ENCODE data around the gene PATE2. TPM values are rescaled to one million over a fixed set of nuclear protein-coding genes. Genes with fewer than 3 reads are reported as not detected.

Gene PATE2
- total and polyA plus RNA-seq, 2 of the 13 experiments (the other 11 are each of a cell fraction or from before 2014, with no cell fraction given): not detected

GRCh38 chr11:125766251-125766650, 12.4 kb downstream of the PATE2 start:
- Histone ChIP-seq H3K36me3 (replicated peaks in 1 of 2; ENCODE audit: control insufficient read depth in 1 of 2, insufficient read depth in 2 of 2, low read length in 2 of 2) (no peaks in the 10 kb centered on the region), H3K9ac (ENCODE audit: insufficient read depth, low read depth, low read length) (no peak overlapping the region), H3K4me3 (replicated peaks in 1 of 3; ENCODE audit: insufficient read depth in 1 of 3, low read depth in 2 of 3, low read length in 3 of 3) (no peak overlapping the region), H3K9me3 (ENCODE audit: low read length) (no peaks in the 10 kb centered on the region), H3K27ac (ENCODE audit: extremely low read length, insufficient read depth, low read length) (no peak overlapping the region), H2AFZ (ENCODE audit: low read length) (no peak overlapping the region), H3K79me2 (ENCODE audit: insufficient read depth, low read length) (no peaks in the 10 kb centered on the region), H3K4me2 (ENCODE audit: low read depth, low read length) (no peak overlapping the region), H3K27me3 (ENCODE audit: control insufficient read depth in 1 of 2, insufficient read depth in 2 of 2, low read length in 2 of 2) (peaks cover 0 to 41% of the 10 kb centered on the region in 2 experiments; a peak in 3 of 5 replicates), H3K4me1 (ENCODE audit: insufficient read depth, low read length) (no peaks in the 10 kb centered on the region), H4K20me1 (ENCODE audit: insufficient read depth, low read length) (no peaks in the 10 kb centered on the region)
- ChIA-PET CTCF (ENCODE audit: low intra/inter-chr PET ratio, low total read pairs) (no interaction called here), POLR2A (no interaction called here)
- TF ChIP-seq IRX3 (CRISPR knock-in tag; IDR thresholded peaks at IDR 0.05; ENCODE audit: borderline replicate concordance, low read depth) (no peak), ZNF354B (CRISPR knock-in tag; IDR thresholded peaks at IDR 0.05) (no peak), ZNF724P (CRISPR knock-in tag; IDR thresholded peaks at IDR 0.05; ENCODE audit: borderline replicate concordance) (no peak), CCAR2 (optimal IDR thresholded peaks at IDR 0.05; ENCODE audit: low read depth, low read length) (no peak), ZBTB10 (CRISPR knock-in tag; IDR thresholded peaks at IDR 0.05; ENCODE audit: borderline replicate concordance) (no peak), POLR2A (IDR thresholded peaks at IDR 0.05; ENCODE audit: insufficient read depth in 1 of 2, low read depth in 2 of 2, low read length in 2 of 2) (no peak), ADNP (CRISPR knock-in tag; IDR thresholded peaks at IDR 0.05) (no peak), ZNF775 (CRISPR knock-in tag; IDR thresholded peaks at IDR 0.05; ENCODE audit: borderline replicate concordance) (no peak), SUZ12 (IDR thresholded peaks at IDR 0.05; ENCODE audit: low read depth, low read length) (no peak), BRCA1 (CRISPR knock-in tag; IDR thresholded peaks at IDR 0.05) (no peak), MIXL1 (CRISPR knock-in tag; IDR thresholded peaks at IDR 0.05) (no peak), RAD21 (CRISPR knock-in tag; IDR thresholded peaks at IDR 0.05) (no peak), ZNF691 (CRISPR knock-in tag; IDR thresholded peaks at IDR 0.05; ENCODE audit: borderline replicate concordance, low read depth) (no peak)
- 0% methylated on average over 1 of the region's 1 CpG for WGBS (ENCODE audit: low lambda C conversion rate)
- BruUV-seq (replicated peaks): no TSS peak
- no peak for FAIRE-seq
- intact Hi-C loops (cut with micrococcal nuclease; ENCODE audit: unreplicated experiment): no loop called here
- no peak for ATAC-seq
- DNase-seq (ENCODE audit: low spot score): no peak
- in situ Hi-C loops (cut with HindIII; ENCODE audit: extremely low pct_ligation_motif_present, low pct_unique_long_range_greater_than_20kb): no loop called here

All from HepG2 (cell line).